HEK293T (cell line): ENCODE results near the gene RAB10.

ENCODE experiments used
- CTCF ChIA-PET: fragments of 350-600 bp; formaldehyde crosslinking; extraction: SDS; loops from one replicate; lab custom pipeline; 2021; ENCODE audit warnings: antibody characterized with exemption, inconsistent platforms; lab: Yijun Ruan, JAX
- POLR2A ChIA-PET: fragments of 350-600 bp; formaldehyde crosslinking; extraction: SDS; loops from one replicate; lab custom pipeline; 2020; ENCODE audit warnings: antibody characterized with exemption, inconsistent platforms; lab: Yijun Ruan, JAX
- DNase-seq: peaks from one replicate; pipeline ENCODE4 v3.0.0; 2012; ENCODE audit warnings: mixed read lengths; ENCODE audit errors: extremely low spot score
- ARNT ChIP-seq: fragments of 450-650 bp; IDR thresholded peaks from 2 replicates; pipeline ENCODE4 v1.6.1; 2017; ENCODE audit warnings: mild to moderate bottlenecking
- BHLHE40 ChIP-seq: fragments of 450-650 bp; IDR thresholded peaks from 2 replicates; pipeline ENCODE4 v1.6.1; 2016; ENCODE audit warnings: mild to moderate bottlenecking, moderate library complexity, borderline replicate concordance
- CTBP1 ChIP-seq: fragments of 450-650 bp; IDR thresholded peaks from 2 replicates; pipeline ENCODE4 v1.6.1; 2016; ENCODE audit warnings: borderline replicate concordance
- ELF4 ChIP-seq: fragments of 450-650 bp; IDR thresholded peaks from 2 replicates; pipeline ENCODE4 v1.6.1; 2017; ENCODE audit warnings: antibody characterized with exemption
- FOXA1 ChIP-seq: fragments of 450-650 bp; IDR thresholded peaks from 2 replicates; pipeline ENCODE4 v1.6.1; 2016; ENCODE audit warnings: mild to moderate bottlenecking
- FOXK2 ChIP-seq: fragments of 450-650 bp; IDR thresholded peaks from 2 replicates; pipeline ENCODE4 v1.6.1; 2016; ENCODE audit warnings: mild to moderate bottlenecking
- FOXM1 ChIP-seq: fragments of 450-650 bp; IDR thresholded peaks from 2 replicates; pipeline ENCODE4 v1.6.1; 2017; ENCODE audit warnings: mild to moderate bottlenecking, borderline replicate concordance
- HDGF ChIP-seq: fragments of 450-650 bp; IDR thresholded peaks from 2 replicates; pipeline ENCODE4 v1.6.1; 2017; ENCODE audit warnings: antibody characterized with exemption, borderline replicate concordance
- L3MBTL2 ChIP-seq: fragments of 450-650 bp; conservative IDR thresholded peaks from 2 replicates; pipeline ENCODE4 v1.6.1; 2016; ENCODE audit warnings: mild to moderate bottlenecking
- LEF1 ChIP-seq: fragments of 450-650 bp; IDR thresholded peaks from 2 replicates; pipeline ENCODE4 v1.6.1; 2017; ENCODE audit warnings: mild to moderate bottlenecking, borderline replicate concordance
- NFRKB ChIP-seq: fragments of 450-650 bp; IDR thresholded peaks from 2 replicates; pipeline ENCODE4 v1.6.1; 2016; ENCODE audit warnings: mild to moderate bottlenecking, moderate library complexity
- PKNOX1 ChIP-seq: fragments of 450-650 bp; IDR thresholded peaks from 2 replicates; pipeline ENCODE4 v1.6.1; 2016
- SP1 ChIP-seq: fragments of 450-650 bp; IDR thresholded peaks from 2 replicates; pipeline ENCODE4 v1.6.1; 2017
- SUZ12 ChIP-seq: fragments of 450-650 bp; IDR thresholded peaks from 2 replicates; pipeline ENCODE4 v1.6.1; 2016; ENCODE audit warnings: mild to moderate bottlenecking
- TARDBP ChIP-seq: fragments of 450-650 bp; IDR thresholded peaks from 2 replicates; pipeline ENCODE4 v1.6.1; 2016
- ZNF384 ChIP-seq: fragments of 450-650 bp; IDR thresholded peaks from 2 replicates; pipeline ENCODE4 v1.6.1; 2016

Gene RAB10

DNA sequence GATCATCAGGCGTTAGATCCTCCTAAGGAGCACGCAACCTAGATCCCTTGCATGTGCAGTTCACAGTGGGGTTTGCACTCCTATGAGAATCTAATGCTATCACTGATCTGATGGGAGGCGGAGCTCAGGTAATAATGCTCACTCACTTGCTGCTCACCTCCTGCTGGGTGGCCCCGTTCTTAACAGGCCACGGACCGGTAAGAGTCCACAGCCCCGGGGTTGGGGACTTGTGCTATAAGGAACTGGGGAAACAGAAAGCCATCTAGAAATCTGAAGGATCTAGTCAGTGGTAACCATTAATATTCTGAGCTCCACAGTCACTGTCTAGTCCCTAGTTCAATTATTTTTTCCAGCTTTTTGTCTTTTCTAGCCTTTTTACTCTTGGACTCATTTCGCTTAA lies 94.3 kb downstream of the RAB10 start:
- ChIA-PET POLR2A (no interaction called here), CTCF (no interaction called here)
- no peak for TF ChIP-seq ZNF384
- no peak for TF ChIP-seq TARDBP
- no peak for TF ChIP-seq LEF1
- TF ChIP-seq ELF4 = no peak
- TF ChIP-seq PKNOX1 = no peak
- TF ChIP-seq L3MBTL2 = no peak
- no peak for TF ChIP-seq HDGF
- no peak for TF ChIP-seq SP1
- no peak for TF ChIP-seq FOXA1
- no peak for TF ChIP-seq FOXM1
- TF ChIP-seq ARNT = no peak
- no peak for TF ChIP-seq NFRKB
- TF ChIP-seq SUZ12 = no peak
- no peak for DNase-seq

- ChIA-PET CTCF (no interaction called here), POLR2A (no interaction called here)
- TF ChIP-seq ARNT (no peak), ZNF384 (no peak), FOXA1 (no peak)
- no peak for DNase-seq
Measured at GRCh38 chr2:26130763-26131162, 96.9 kb downstream of the RAB10 start.

- no peak for DNase-seq
- ChIA-PET CTCF (interaction anchor here (0.6 kb wide), 1 partner anchor 145 kb away, joined by 3 read pairs; no protein-coding TSS in a partner anchor), POLR2A (no interaction called here)
- no peak for TF ChIP-seq SUZ12
- no peak for TF ChIP-seq PKNOX1
- no peak for TF ChIP-seq BHLHE40
- TF ChIP-seq ARNT = no peak
- no peak for TF ChIP-seq TARDBP
- TF ChIP-seq FOXK2 = no peak
- TF ChIP-seq ELF4 = no peak
- TF ChIP-seq L3MBTL2 = no peak
- no peak for TF ChIP-seq LEF1
- no peak for TF ChIP-seq ZNF384
- no peak for TF ChIP-seq NFRKB
- TF ChIP-seq HDGF = no peak
- TF ChIP-seq FOXA1 = no peak
- no peak for TF ChIP-seq CTBP1
- no peak for TF ChIP-seq SP1
- no peak for TF ChIP-seq FOXM1
Measured at GRCh38 chr2:26136451-26136850, 102.6 kb downstream of the RAB10 start.

GRCh38 chr2:26139269-26140183 lies 105.6 kb downstream of the RAB10 start:
- DNase-seq = no peak
- CTCF ChIA-PET = interaction anchor here (0.5 kb wide), 1 partner anchor 10 kb away, joined by 4 read pairs; no protein-coding TSS in a partner anchor
- POLR2A ChIA-PET = no interaction called here
- no peak for TF ChIP-seq ZNF384
- TF ChIP-seq CTBP1 = no peak
- no peak for TF ChIP-seq BHLHE40
- TF ChIP-seq NFRKB = no peak
- no peak for TF ChIP-seq FOXA1

DNA sequence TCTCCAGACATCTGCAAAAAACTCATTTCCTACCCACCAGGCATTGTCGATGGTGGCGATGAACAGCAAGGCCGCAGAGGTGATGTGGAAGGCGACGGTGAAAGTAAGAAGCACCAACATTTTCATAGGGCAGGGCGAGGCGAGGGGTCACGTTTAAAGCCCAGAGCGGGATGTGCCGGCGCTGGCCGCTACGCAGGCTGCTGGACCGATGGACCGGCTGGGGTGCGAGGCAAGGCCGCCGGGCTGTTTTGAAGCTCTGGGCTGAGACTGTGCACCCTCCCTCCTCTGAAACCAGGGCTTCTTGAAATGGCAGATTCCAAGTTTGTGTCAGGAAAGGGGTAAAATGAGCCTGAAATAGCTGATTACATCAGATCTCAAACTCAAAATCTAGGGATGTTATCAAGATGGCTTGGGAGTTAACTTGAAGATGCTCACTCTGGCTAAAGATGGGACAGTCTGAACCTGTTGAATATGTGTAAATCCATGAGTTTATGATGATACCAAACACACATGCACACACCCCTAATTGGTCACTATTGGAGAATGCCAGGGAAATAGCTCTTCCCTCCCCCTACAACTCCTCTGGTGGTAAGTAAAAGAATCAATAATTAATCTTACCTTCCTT lies 107.4 kb downstream of the RAB10 start:
- no peak for TF ChIP-seq ZNF384
- no peak for TF ChIP-seq FOXM1
- no peak for TF ChIP-seq HDGF
- TF ChIP-seq ELF4 = no peak
- TF ChIP-seq FOXK2 = no peak
- no peak for TF ChIP-seq L3MBTL2
- TF ChIP-seq FOXA1 = no peak
- TF ChIP-seq SP1 = no peak
- no peak for TF ChIP-seq NFRKB
- TF ChIP-seq PKNOX1 = no peak
- no peak for DNase-seq
- CTCF ChIA-PET = interaction anchor here (0.7 to 1.4 kb wide), 3 partner anchors 151 to 286 kb away, joined by 3 read pairs; no protein-coding TSS in a partner anchor
- POLR2A ChIA-PET = no interaction called here

- ChIA-PET POLR2A (no interaction called here), CTCF (interaction anchor here (0.6 to 1.2 kb wide), 2 partner anchors 56 to 325 kb away, joined by 3 read pairs; no protein-coding TSS in a partner anchor)
- no peak for DNase-seq
Measured at GRCh38 chr2:26144031-26144430, 110.1 kb downstream of the RAB10 start.

More at GRCh38 chr2:26144031-26144430, 110.1 kb downstream of the RAB10 start:
- TF ChIP-seq HDGF (no peak), FOXM1 (no peak), L3MBTL2 (no peak)
